IPS-20b (cell line): ENCODE data around the gene AK4.
"Not testable (repeated sequence)": the region's sequence is repeated elsewhere in the genome, so short reads cannot be mapped to it uniquely, and the experiment has no call there.

ENCODE experiments used
- H3K27ac ChIP-seq: one replicate; pipeline ENCODE4 v1.5.1; 2013; ENCODE audit warnings: low read length
- H3K27me3 ChIP-seq: 2 replicates; pipeline ENCODE4 v1.6.1; 2013; ENCODE audit warnings: mild to moderate bottlenecking, low read length, inconsistent platforms; ENCODE audit not compliant: insufficient read depth
- H3K36me3 ChIP-seq: 2 replicates; pipeline ENCODE4 v1.6.1; 2013; ENCODE audit warnings: low read depth, mild to moderate bottlenecking, inconsistent platforms, low read length, moderate library complexity; ENCODE audit not compliant: insufficient read depth
- H3K4me1 ChIP-seq: 2 replicates; pipeline ENCODE4 v1.6.1; 2013; ENCODE audit warnings: mild to moderate bottlenecking, control low read depth, inconsistent platforms, low read length, moderate library complexity; ENCODE audit not compliant: insufficient read depth
- H3K4me3 ChIP-seq: 2 replicates; pipeline ENCODE4 v1.5.1; 2013; ENCODE audit warnings: mild to moderate bottlenecking, low read length, inconsistent platforms
- H3K9ac ChIP-seq: 2 replicates; pipeline ENCODE4 v1.6.1; 2013; ENCODE audit warnings: low read depth, mild to moderate bottlenecking, inconsistent platforms, low read length, moderate library complexity
- H3K9me3 ChIP-seq: 2 replicates; pipeline ENCODE4 v1.6.1; 2013; ENCODE audit warnings: mild to moderate bottlenecking, low read depth, low read length, inconsistent platforms; ENCODE audit not compliant: insufficient read depth

Gene AK4

GRCh38 chr1:65151641-65152040 is 3.6 kb downstream of the AK4 start:
- H3K27ac ChIP-seq: no peak overlapping the region
- peak overlapping the region; percentile 76; the same call in 1 of the 2 replicates for H3K9ac ChIP-seq
- H3K36me3 ChIP-seq: peaks cover 4% of the 10 kb centered on the region; the same call in 1 of the 2 replicates
- H3K9me3 ChIP-seq: no peaks in the 10 kb centered on the region
- peaks cover 45% of the 10 kb centered on the region for H3K27me3 ChIP-seq
- peak overlapping the region; percentile 79; the same call in 1 of the 2 replicates for H3K4me3 ChIP-seq
- peaks cover 40% of the 10 kb centered on the region for H3K4me1 ChIP-seq

- Histone ChIP-seq H3K36me3 (peaks cover 4% of the 10 kb centered on the region; the same call in 1 of the 2 replicates), H3K9me3 (no peaks in the 10 kb centered on the region), H3K4me3 (no peak overlapping the region), H3K9ac (no peak overlapping the region; the same call in 1 of the 2 replicates), H3K4me1 (peaks cover 39% of the 10 kb centered on the region), H3K27ac (no peak overlapping the region), H3K27me3 (peaks cover 31% of the 10 kb centered on the region)
Measured at GRCh38 chr1:65153635-65154034, 5.6 kb downstream of the AK4 start.

GRCh38 chr1:65156910-65157545 is 9.0 kb downstream of the AK4 start:
- no peak overlapping the region for H3K4me3 ChIP-seq
- no peak overlapping the region for H3K9ac ChIP-seq
- H3K27ac ChIP-seq: no peak overlapping the region
- H3K27me3 ChIP-seq: no peaks in the 10 kb centered on the region; the same call in 1 of the 2 replicates
- peaks cover 24% of the 10 kb centered on the region; the same call in 1 of the 2 replicates for H3K4me1 ChIP-seq
- no peaks in the 10 kb centered on the region for H3K9me3 ChIP-seq
- H3K36me3 ChIP-seq: peaks cover 4% of the 10 kb centered on the region; the same call in 1 of the 2 replicates

- H3K27me3 ChIP-seq: no peaks in the 10 kb centered on the region; the same call in 1 of the 2 replicates
- H3K9ac ChIP-seq: no peak overlapping the region
- H3K9me3 ChIP-seq: no peaks in the 10 kb centered on the region
- H3K4me3 ChIP-seq: no peak overlapping the region
- peaks cover 4% of the 10 kb centered on the region; the same call in 1 of the 2 replicates for H3K36me3 ChIP-seq
- H3K4me1 ChIP-seq: peaks cover 24% of the 10 kb centered on the region; the same call in 1 of the 2 replicates
- H3K27ac ChIP-seq: no peak overlapping the region
Measured at GRCh38 chr1:65157546-65157941, 9.5 kb downstream of the AK4 start.

GRCh38 chr1:65159291-65159688 is 11.3 kb downstream of the AK4 start:
- not testable (repeated sequence) for H3K4me3 ChIP-seq, H3K36me3 ChIP-seq, H3K27ac ChIP-seq, H3K9ac ChIP-seq, H3K9me3 ChIP-seq, H3K27me3 ChIP-seq
- peaks cover 17% of the 10 kb centered on the region; the same call in 1 of the 2 replicates for H3K4me1 ChIP-seq

GRCh38 chr1:65159801-65160523 is 12.0 kb downstream of the AK4 start:
- no peaks in the 10 kb centered on the region; the same call in 1 of the 2 replicates for H3K36me3 ChIP-seq
- no peaks in the 10 kb centered on the region for H3K27me3 ChIP-seq
- no peak overlapping the region for H3K27ac ChIP-seq
- H3K4me1 ChIP-seq: peaks cover 14% of the 10 kb centered on the region; the same call in 1 of the 2 replicates
- H3K4me3 ChIP-seq: no peak overlapping the region
- no peaks in the 10 kb centered on the region for H3K9me3 ChIP-seq
- no peak overlapping the region for H3K9ac ChIP-seq

GRCh38 chr1:65163201-65163805 is 15.3 kb downstream of the AK4 start:
- Histone ChIP-seq H3K9ac (no peak overlapping the region), H3K4me1 (peaks cover 33% of the 10 kb centered on the region; the same call in 1 of the 2 replicates), H3K27ac (no peak overlapping the region), H3K27me3 (no peaks in the 10 kb centered on the region), H3K9me3 (no peaks in the 10 kb centered on the region), H3K4me3 (no peak overlapping the region), H3K36me3 (no peaks in the 10 kb centered on the region)

- H3K9ac ChIP-seq, H3K4me3 ChIP-seq, H3K27ac ChIP-seq, H3K36me3 ChIP-seq, H3K9me3 ChIP-seq, H3K27me3 ChIP-seq: not testable (repeated sequence)
- H3K4me1 ChIP-seq: peaks cover 33% of the 10 kb centered on the region; the same call in 1 of the 2 replicates
Measured at GRCh38 chr1:65164101-65164500, 16.1 kb downstream of the AK4 start.

- no peak overlapping the region for H3K9ac ChIP-seq
- no peaks in the 10 kb centered on the region for H3K27me3 ChIP-seq
- H3K9me3 ChIP-seq: no peaks in the 10 kb centered on the region
- H3K36me3 ChIP-seq: no peaks in the 10 kb centered on the region
- peaks cover 33% of the 10 kb centered on the region; the same call in 1 of the 2 replicates for H3K4me1 ChIP-seq
- H3K4me3 ChIP-seq: no peak overlapping the region
- H3K27ac ChIP-seq: no peak overlapping the region
Measured at GRCh38 chr1:65164633-65165032, 16.6 kb downstream of the AK4 start.

- Histone ChIP-seq H3K4me3 (no peak overlapping the region), H3K27ac (no peak overlapping the region), H3K27me3 (no peaks in the 10 kb centered on the region), H3K9ac (no peak overlapping the region), H3K4me1 (peaks cover 36% of the 10 kb centered on the region; the same call in 1 of the 2 replicates), H3K9me3 (no peaks in the 10 kb centered on the region), H3K36me3 (no peaks in the 10 kb centered on the region)
Measured at GRCh38 chr1:65165269-65165993, 17.4 kb downstream of the AK4 start.

GRCh38 chr1:65166572-65167305 is 18.7 kb downstream of the AK4 start:
- H3K36me3 ChIP-seq: no peaks in the 10 kb centered on the region
- no peaks in the 10 kb centered on the region for H3K9me3 ChIP-seq
- no peak overlapping the region for H3K27ac ChIP-seq
- no peak overlapping the region for H3K9ac ChIP-seq
- H3K27me3 ChIP-seq: no peaks in the 10 kb centered on the region
- peaks cover 39% of the 10 kb centered on the region; the same call in 1 of the 2 replicates for H3K4me1 ChIP-seq
- no peak overlapping the region for H3K4me3 ChIP-seq
